Esophagus (tissue), 2 donors: ENCODE measurements around the gene SEC14L3. TPM values are rescaled to one million over a fixed set of nuclear protein-coding genes. Genes with fewer than 3 reads are reported as not detected.

ENCODE experiments used
- H3K27ac ChIP-seq, 2 donors: one replicate each; pipeline ENCODE4 v1.5.1; 2013; ENCODE audit warnings: low read depth in 2 of 2, mild to moderate bottlenecking in 2 of 2, inconsistent platforms in 1 of 2, low read length in 1 of 2, moderate library complexity in 1 of 2
- H3K27me3 ChIP-seq, 2 donors: one replicate each; pipeline ENCODE4 v1.6.1; 2013; ENCODE audit warnings: low read length in 2 of 2, control low read depth in 1 of 2, mild to moderate bottlenecking in 1 of 2; ENCODE audit not compliant: insufficient read depth in 2 of 2, control insufficient read depth in 1 of 2
- H3K36me3 ChIP-seq, 2 donors: one replicate each; pipeline ENCODE4 v1.6.1; 2013; ENCODE audit warnings: low read length in 1 of 2; ENCODE audit not compliant: control insufficient read depth in 2 of 2, insufficient read depth in 2 of 2
- H3K4me1 ChIP-seq, 2 donors: one replicate each; pipeline ENCODE4 v1.6.1; 2013; ENCODE audit warnings: low read length in 1 of 2; ENCODE audit not compliant: control insufficient read depth in 2 of 2, insufficient read depth in 2 of 2
- H3K4me3 ChIP-seq, 2 donors: one replicate each; pipeline ENCODE4 v1.5.1; 2013; ENCODE audit warnings: low read length in 2 of 2, mild to moderate bottlenecking in 2 of 2, low read depth in 1 of 2, moderate library complexity in 1 of 2
- H3K9me3 ChIP-seq, 2 donors: one replicate each; pipeline ENCODE4 v1.6.1; 2013; ENCODE audit warnings: mild to moderate bottlenecking in 2 of 2, low read depth in 1 of 2, low read length in 1 of 2, moderate library complexity in 1 of 2; ENCODE audit not compliant: control insufficient read depth in 2 of 2, insufficient read depth in 1 of 2
- WGBS, 2 donors: extraction: QIAGEN DNeasy Blood & Tissue Kit; methylation state at CpG; one replicate each; pipeline ENCODE4 v1.1.7; 2013; 5-methylcytosine and 5-hydroxymethylcytosine counted together
- polyA plus RNA-seq, 2 donors: library from polyadenylated mRNA; stranded (reverse); fragments of 200-250 nt; gene quantifications; one replicate each; pipeline ENCODE4 v1.2.3, GENCODE V29; 2013
- donor health status: healthy with polysubstance abuse.
- donor health status: Bipolar disorder and iron deficiency.

The SEC14L3 gene
- polyA plus RNA-seq, 2 donors, result not detected

- Histone ChIP-seq H3K4me3 (no peak overlapping the region), H3K9me3 (no peaks in the 10 kb centered on the region), H3K27ac (no peak overlapping the region), H3K4me1 (peaks cover 0 to 5% of the 10 kb centered on the region in 2 donors), H3K36me3 (no peaks in the 10 kb centered on the region), H3K27me3 (no peaks in the 10 kb centered on the region)
- WGBS, 2 donors, result 67 to 75% methylated on average over 8 of the region's 8 CpGs
Measured at GRCh38 chr22:30506507-30506968, 34.7 kb upstream of the SEC14L3 start.

DNA sequence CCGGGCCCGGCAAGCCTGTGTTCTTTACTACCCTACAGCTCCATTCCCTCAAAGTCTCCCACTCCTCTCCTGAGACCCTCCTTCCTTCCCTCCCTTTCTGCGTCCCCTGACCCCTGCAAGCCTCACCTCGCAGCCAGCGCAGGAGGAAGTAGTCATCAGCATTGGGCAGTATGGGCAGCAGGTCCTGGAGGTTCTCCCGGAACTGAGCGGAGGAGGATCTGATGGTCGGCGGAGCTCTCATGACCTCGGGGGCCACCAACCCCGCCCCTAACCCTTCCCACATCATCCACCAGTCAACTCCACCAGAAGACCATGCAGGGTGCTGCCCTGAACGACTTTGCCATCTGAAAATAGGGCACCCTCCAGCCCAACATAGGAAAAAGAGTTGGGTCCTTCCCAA, 31.7 kb upstream of the SEC14L3 start:
- no peak overlapping the region for H3K4me3 ChIP-seq
- H3K9me3 ChIP-seq, result no peaks in the 10 kb centered on the region
- peaks cover 0 to 5% of the 10 kb centered on the region in 2 donors for H3K4me1 ChIP-seq
- 79 to 81% methylated on average over 11 to 12 of the region's 12 CpGs for WGBS, 2 donors
- no peak overlapping the region for H3K27ac ChIP-seq
- H3K27me3 ChIP-seq, result no peaks in the 10 kb centered on the region
- H3K36me3 ChIP-seq, result no peaks in the 10 kb centered on the region

DNA sequence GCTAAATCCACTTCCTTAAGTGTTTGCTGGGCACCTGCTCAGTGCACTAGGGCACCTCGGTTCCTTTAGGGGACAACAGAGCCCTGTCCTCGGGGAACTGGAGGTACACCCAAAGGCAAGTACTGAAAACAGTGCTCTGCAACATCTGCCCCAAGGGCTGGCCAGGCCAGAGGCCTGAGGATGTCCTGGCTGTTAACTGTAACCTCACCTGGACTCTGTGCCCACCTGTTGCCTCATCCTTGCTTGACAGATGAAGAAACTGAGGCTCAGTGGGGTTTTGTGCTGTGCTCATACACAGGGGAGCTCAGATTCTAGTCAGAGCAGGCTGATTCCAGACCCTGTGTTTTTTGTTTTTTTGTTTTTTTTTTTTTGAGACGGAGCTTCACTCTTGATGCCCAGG, 31.1 kb upstream of the SEC14L3 start:
- H3K27me3 ChIP-seq, result no peaks in the 10 kb centered on the region
- H3K36me3 ChIP-seq, result no peaks in the 10 kb centered on the region
- H3K9me3 ChIP-seq, result no peaks in the 10 kb centered on the region
- no peak overlapping the region for H3K4me3 ChIP-seq
- peaks cover 0 to 5% of the 10 kb centered on the region in 2 donors for H3K4me1 ChIP-seq
- no peak overlapping the region for H3K27ac ChIP-seq
- 70 to 73% methylated on average over 3 of the region's 3 CpGs for WGBS, 2 donors

- no peaks in the 10 kb centered on the region for H3K36me3 ChIP-seq
- WGBS, 2 donors, result 71 to 84% methylated on average over 4 of the region's 4 CpGs
- no peaks in the 10 kb centered on the region for H3K9me3 ChIP-seq
- H3K4me3 ChIP-seq, result no peak overlapping the region
- peaks cover 0 to 5% of the 10 kb centered on the region in 2 donors for H3K4me1 ChIP-seq
- H3K27ac ChIP-seq, result no peak overlapping the region
- no peaks in the 10 kb centered on the region for H3K27me3 ChIP-seq
Measured at GRCh38 chr22:30502153-30502552, 30.3 kb upstream of the SEC14L3 start.

- H3K27me3 ChIP-seq, result no peaks in the 10 kb centered on the region
- peaks cover 0 to 3% of the 10 kb centered on the region in 2 donors for H3K4me1 ChIP-seq
- no peaks in the 10 kb centered on the region for H3K9me3 ChIP-seq
- 87 to 88% methylated on average over 6 of the region's 6 CpGs for WGBS, 2 donors
- H3K27ac ChIP-seq, result no peak overlapping the region
- no peaks in the 10 kb centered on the region for H3K36me3 ChIP-seq
- no peak overlapping the region for H3K4me3 ChIP-seq
Measured at GRCh38 chr22:30500628-30501027, 28.8 kb upstream of the SEC14L3 start.

DNA sequence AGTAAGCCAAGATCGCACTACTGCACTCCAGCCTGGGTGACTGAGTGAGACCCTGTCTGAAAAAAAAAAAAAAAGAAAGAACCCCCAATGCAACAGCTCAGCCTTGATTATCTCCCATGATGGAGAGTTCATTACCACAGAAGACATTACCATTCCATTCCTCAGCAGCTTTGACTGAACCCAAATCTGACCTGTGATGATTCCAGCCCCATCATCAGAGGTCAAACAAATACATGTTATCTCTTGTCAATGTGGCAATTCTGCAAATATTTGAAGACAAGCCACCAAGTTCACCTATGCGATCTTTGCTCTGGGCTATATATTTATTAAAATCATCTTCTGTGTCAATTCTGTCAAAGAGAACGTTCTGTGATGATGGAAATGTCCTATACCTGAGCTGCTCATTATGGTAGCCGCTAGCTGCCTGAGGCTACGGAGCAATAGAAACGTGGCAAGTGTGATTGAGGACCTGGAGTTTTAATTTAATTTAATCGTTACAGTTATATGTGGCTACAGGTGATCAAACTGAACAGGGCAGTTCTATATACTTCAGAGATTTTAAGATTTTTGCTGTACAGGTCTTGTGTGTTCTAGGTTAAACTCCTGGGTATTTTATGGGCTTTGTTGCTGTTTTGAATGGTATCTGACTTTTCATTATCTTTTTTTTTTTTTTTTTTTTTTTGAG, 25.8 kb upstream of the SEC14L3 start:
- 69 to 77% methylated on average over 7 of the region's 7 CpGs for WGBS, 2 donors
- Histone ChIP-seq H3K27me3 (no peaks in the 10 kb centered on the region), H3K9me3 (no peaks in the 10 kb centered on the region), H3K36me3 (no peaks in the 10 kb centered on the region), H3K4me1 (no peaks in the 10 kb centered on the region), H3K27ac (no peak overlapping the region), H3K4me3 (no peak overlapping the region)

DNA sequence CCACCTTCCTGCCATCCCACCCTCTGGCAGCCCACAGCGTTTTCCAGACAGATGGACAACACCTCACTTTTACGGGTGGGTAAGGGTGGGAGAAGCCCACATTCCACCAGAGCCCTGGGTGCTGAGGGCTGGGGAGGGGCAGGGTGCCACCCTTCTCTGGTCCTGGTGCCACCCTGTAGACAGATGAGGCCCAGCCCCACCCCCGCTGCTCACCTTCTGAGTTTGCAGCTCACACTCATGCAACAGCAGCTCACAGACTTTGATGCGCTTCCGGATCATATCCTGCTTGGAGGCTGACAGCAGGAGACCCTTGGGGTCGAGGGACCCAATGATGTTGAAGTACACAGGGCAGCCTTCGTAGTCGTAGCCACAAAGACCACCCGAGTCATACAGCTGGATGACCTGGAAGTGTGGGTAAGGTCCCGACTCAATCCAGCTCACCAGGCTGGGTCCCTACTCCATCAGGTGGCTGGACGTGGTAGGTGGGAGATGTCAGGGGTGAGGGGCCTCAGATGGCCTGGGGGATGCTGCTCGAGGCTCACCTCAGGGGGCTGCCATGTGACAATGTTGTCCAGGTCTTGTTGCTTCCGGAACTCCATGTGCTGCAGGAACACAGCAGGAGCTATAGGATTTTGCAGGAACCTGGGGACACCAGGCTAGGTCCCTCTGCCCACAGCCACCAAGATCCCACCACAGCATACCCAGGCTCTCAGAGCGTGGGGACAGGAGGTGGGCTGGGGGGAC, 23.4 kb upstream of the SEC14L3 start:
- WGBS, 2 donors, result 75 to 78% methylated on average over 14 of the region's 14 CpGs
- Histone ChIP-seq H3K27me3 (no peaks in the 10 kb centered on the region), H3K27ac (no peak overlapping the region), H3K4me3 (no peak overlapping the region), H3K9me3 (no peaks in the 10 kb centered on the region), H3K36me3 (no peaks in the 10 kb centered on the region), H3K4me1 (no peaks in the 10 kb centered on the region)

GRCh38 chr22:30492144-30492543, 20.3 kb upstream of the SEC14L3 start:
- Histone ChIP-seq H3K27me3 (no peaks in the 10 kb centered on the region), H3K4me1 (no peaks in the 10 kb centered on the region), H3K27ac (no peak overlapping the region), H3K36me3 (no peaks in the 10 kb centered on the region), H3K4me3 (no peak overlapping the region), H3K9me3 (no peaks in the 10 kb centered on the region)
- 83 to 86% methylated on average over 12 of the region's 12 CpGs for WGBS, 2 donors

DNA sequence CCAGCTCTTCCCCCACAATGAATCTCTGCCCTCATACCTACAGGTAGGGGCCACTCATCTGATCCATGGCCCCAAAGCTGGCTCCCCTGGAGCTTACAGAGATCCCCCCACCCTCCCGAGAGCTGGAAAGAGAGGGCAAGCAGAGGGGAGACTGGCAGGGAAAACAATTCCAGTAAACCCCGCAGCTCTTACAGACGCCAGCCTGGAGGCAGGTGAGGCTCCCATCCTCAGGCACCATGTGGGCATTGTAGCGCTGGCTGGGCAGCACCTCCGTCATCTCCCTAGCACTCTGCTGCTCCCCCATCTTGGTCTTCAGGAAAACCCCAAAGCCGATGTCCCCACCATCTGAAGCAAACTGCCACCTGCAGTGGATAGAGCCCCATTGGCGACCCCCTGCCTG, 19.6 kb upstream of the SEC14L3 start:
- Histone ChIP-seq H3K9me3 (no peaks in the 10 kb centered on the region), H3K4me1 (no peaks in the 10 kb centered on the region), H3K4me3 (no peak overlapping the region), H3K27ac (no peak overlapping the region), H3K36me3 (no peaks in the 10 kb centered on the region), H3K27me3 (no peaks in the 10 kb centered on the region)
- WGBS, 2 donors, result 88 to 89% methylated on average over 7 of the region's 7 CpGs

DNA sequence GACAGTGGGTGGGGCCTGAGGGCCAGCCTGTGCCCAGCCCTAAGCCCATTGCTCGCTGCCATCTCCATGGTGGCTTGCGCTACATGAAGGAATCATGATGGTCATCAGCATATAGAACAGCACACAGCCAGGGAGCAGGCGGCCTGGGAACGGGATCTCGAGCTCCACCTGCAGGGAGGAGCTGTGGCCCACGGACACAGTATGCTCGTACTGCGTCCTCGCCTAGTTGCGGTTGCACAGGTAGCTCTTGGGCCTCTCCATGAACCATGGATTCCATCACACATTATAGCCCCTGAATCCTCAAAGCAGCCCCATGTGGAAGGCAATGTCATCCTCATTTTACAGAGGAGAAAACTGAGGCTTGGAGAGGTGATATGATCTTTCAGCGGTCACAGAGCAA, 18.6 kb upstream of the SEC14L3 start:
- Histone ChIP-seq H3K4me1 (no peaks in the 10 kb centered on the region), H3K27ac (no peak overlapping the region), H3K4me3 (no peak overlapping the region), H3K9me3 (no peaks in the 10 kb centered on the region), H3K27me3 (no peaks in the 10 kb centered on the region), H3K36me3 (no peaks in the 10 kb centered on the region)
- WGBS, 2 donors, result 78 to 83% methylated on average over 11 of the region's 11 CpGs
